Breast epithelium (tissue), 4 donors: ENCODE results near the gene PAX4. TPM values are rescaled to one million over a fixed set of nuclear protein-coding genes. Genes with fewer than 3 reads are reported as not detected.

ENCODE experiments used
- DNase-seq, 2 donors: peaks; one replicate each; pipeline ENCODE4 v3.0.0-alpha.2; 2019; ENCODE audit warnings: low spot score in 2 of 2
- H3K27ac ChIP-seq, 2 donors: fragments of 200-600 bp; sonication (generic) in 1 of 2; one replicate each; pipeline ENCODE4 v1.5.1; 2016 to 2019; ENCODE audit warnings: mild to moderate bottlenecking in 1 of 2
- H3K27me3 ChIP-seq, 2 donors: fragments of 200-600 bp; sonication (generic) in 1 of 2; one replicate each; pipeline versions ENCODE4 v1.5.1 to v1.6.0; 2017 to 2019; ENCODE audit warnings: control low read depth in 1 of 2, mild to moderate bottlenecking in 1 of 2
- H3K36me3 ChIP-seq: fragments of 200-600 bp; one replicate; pipeline ENCODE4 v1.5.1; 2019
- H3K4me1 ChIP-seq, 2 donors: fragments of 200-600 bp; sonication (generic); one replicate each; pipeline ENCODE4 v1.5.1; 2016 to 2019; ENCODE audit warnings: control low read depth in 1 of 2
- H3K4me3 ChIP-seq, 3 donors: fragments of 200-600 bp; sonication (generic); 1 replicate in 2 of 3; 2 replicates in 1 of 3; pipeline ENCODE4 v1.5.1; 2016 to 2019; ENCODE audit warnings: mild to moderate bottlenecking in 3 of 3, moderate library complexity in 2 of 3
- H3K9me3 ChIP-seq, 2 donors: fragments of 200-600 bp; sonication (generic) in 1 of 2; one replicate each; pipeline ENCODE4 v1.5.1; 2016 to 2019; ENCODE audit warnings: control low read depth in 1 of 2
- CTCF ChIP-seq, 3 donors: fragments of 450-650 bp; IDR thresholded peaks; one replicate each; pipeline ENCODE4 v1.5.1; 2016 to 2017; ENCODE audit warnings: antibody characterized with exemption in 3 of 3, mild to moderate bottlenecking in 3 of 3, moderate library complexity in 3 of 3
- POLR2A ChIP-seq: fragments of 450-650 bp; IDR thresholded peaks from one replicate; pipeline ENCODE4 v1.6.1; 2016; ENCODE audit warnings: antibody characterized with exemption, mild to moderate bottlenecking, moderate library complexity
- POLR2AphosphoS5 ChIP-seq, 3 donors: sonication (generic); formaldehyde crosslinking; IDR thresholded peaks; one replicate each; pipeline ENCODE4 v1.6.1; 2017; ENCODE audit warnings: antibody characterized with exemption in 3 of 3
- intact Hi-C: fragments of 100-400 bp; cut with DNase I; formaldehyde crosslinking; loops from one replicate; pipeline ENCODE4 v1.15.1; 2023; ENCODE audit warnings: low total_unique reads
- total RNA-seq, 3 donors: library from RNA; depleted of rRNA; stranded (reverse); fragments of >200 nt; gene quantifications; one replicate each; pipeline ENCODE4 v1.1.0, GENCODE V29; 2016

Gene PAX4
- total RNA-seq, 3 donors from 2014 or later: not detected

- H3K9me3 ChIP-seq: no peaks in the 10 kb centered on the region
- intact Hi-C loops: no loop called here
- DNase-seq: peak; percentile 86
- peak within 1 kb of the TSS; percentile 91 to 99 (median 94) for H3K4me3 ChIP-seq
- H3K36me3 ChIP-seq: no peaks in the 10 kb centered on the region
- TF ChIP-seq POLR2AphosphoS5 (IDR thresholded peaks at IDR 0.05) (peak; percentile 55 to 82 (median 71)), CTCF (IDR thresholded peaks at IDR 0.05) (no peak), POLR2A (no peak)
- H3K4me1 ChIP-seq: peaks cover 0 to 13% of the 10 kb centered on the region in 2 donors
- no peaks in the 10 kb centered on the region for H3K27me3 ChIP-seq
- peak within 1 kb of the TSS; percentile 89 to 90 for H3K27ac ChIP-seq
Observed at GRCh38 chr7:127588019-127588696, 29.8 kb downstream of the PAX4 start, which contains the start of gene ARF5. Gene ARF5 (plus strand): TSS chr7:127588411. CDS start chr7:127588499, 88 bp downstream.

- Histone ChIP-seq H3K27ac (peak overlapping the region; percentile 89 to 90), H3K4me3 (peak overlapping the region; percentile 91 to 99 (median 94)), H3K27me3 (no peaks in the 10 kb centered on the region), H3K9me3 (no peaks in the 10 kb centered on the region), H3K4me1 (peaks cover 0 to 13% of the 10 kb centered on the region in 2 donors), H3K36me3 (no peaks in the 10 kb centered on the region)
- peak in 1 of 2 donors; percentile 30 for DNase-seq
- intact Hi-C loops: no loop called here
- TF ChIP-seq POLR2AphosphoS5 (IDR thresholded peaks at IDR 0.05) (peak in 1 of 3 donors; percentile 14), CTCF (IDR thresholded peaks at IDR 0.05) (no peak)
Observed at GRCh38 chr7:127587663-127588018, 30.3 kb downstream of the PAX4 start.

- no peak overlapping the region for H3K4me3 ChIP-seq
- no peaks in the 10 kb centered on the region for H3K27me3 ChIP-seq
- no peak for DNase-seq
- H3K36me3 ChIP-seq: no peaks in the 10 kb centered on the region
- no peaks in the 10 kb centered on the region for H3K9me3 ChIP-seq
- peak overlapping the region in 1 of 2 donors; percentile 92 for H3K27ac ChIP-seq
- H3K4me1 ChIP-seq: peaks cover 0 to 13% of the 10 kb centered on the region in 2 donors
- intact Hi-C loops: no loop called here
- TF ChIP-seq POLR2AphosphoS5 (IDR thresholded peaks at IDR 0.05) (no peak), CTCF (IDR thresholded peaks at IDR 0.05) (no peak), POLR2A (no peak)
Observed at GRCh38 chr7:127586346-127586745, 31.6 kb downstream of the PAX4 start.

- H3K9me3 ChIP-seq: no peaks in the 10 kb centered on the region
- H3K4me3 ChIP-seq: peak within 1 kb of the TSS; percentile 88 to 98 (median 97)
- TF ChIP-seq POLR2AphosphoS5 (IDR thresholded peaks at IDR 0.05) (peak; percentile 78 to 97 (median 93)), CTCF (IDR thresholded peaks at IDR 0.05) (no peak), POLR2A (peak; percentile 85)
- intact Hi-C loops: no loop called here
- no peaks in the 10 kb centered on the region for H3K27me3 ChIP-seq
- DNase-seq: peak; percentile 90 to 91
- no peaks in the 10 kb centered on the region for H3K36me3 ChIP-seq
- H3K4me1 ChIP-seq: peaks cover 0 to 13% of the 10 kb centered on the region in 2 donors
- peak within 1 kb of the TSS; percentile 92 for H3K27ac ChIP-seq
Observed at GRCh38 chr7:127585044-127585953, 32.6 kb downstream of the PAX4 start, which contains the start of gene GCC1. Gene GCC1 (minus strand): TSS chr7:127585596. CDS start chr7:127585182, 414 bp downstream.
